HS-27A (cell line): ENCODE data around the gene MTRF1L.
"Not testable (repeated sequence)": the region's sequence is repeated elsewhere in the genome, so short reads cannot be mapped to it uniquely, and the experiment has no call there.

Experiments used
- DNase-seq: peaks from one replicate; pipeline ENCODE4 v3.0.0-alpha.2; 2012; ENCODE audit warnings: low read depth, missing footprints

Gene MTRF1L

DNA sequence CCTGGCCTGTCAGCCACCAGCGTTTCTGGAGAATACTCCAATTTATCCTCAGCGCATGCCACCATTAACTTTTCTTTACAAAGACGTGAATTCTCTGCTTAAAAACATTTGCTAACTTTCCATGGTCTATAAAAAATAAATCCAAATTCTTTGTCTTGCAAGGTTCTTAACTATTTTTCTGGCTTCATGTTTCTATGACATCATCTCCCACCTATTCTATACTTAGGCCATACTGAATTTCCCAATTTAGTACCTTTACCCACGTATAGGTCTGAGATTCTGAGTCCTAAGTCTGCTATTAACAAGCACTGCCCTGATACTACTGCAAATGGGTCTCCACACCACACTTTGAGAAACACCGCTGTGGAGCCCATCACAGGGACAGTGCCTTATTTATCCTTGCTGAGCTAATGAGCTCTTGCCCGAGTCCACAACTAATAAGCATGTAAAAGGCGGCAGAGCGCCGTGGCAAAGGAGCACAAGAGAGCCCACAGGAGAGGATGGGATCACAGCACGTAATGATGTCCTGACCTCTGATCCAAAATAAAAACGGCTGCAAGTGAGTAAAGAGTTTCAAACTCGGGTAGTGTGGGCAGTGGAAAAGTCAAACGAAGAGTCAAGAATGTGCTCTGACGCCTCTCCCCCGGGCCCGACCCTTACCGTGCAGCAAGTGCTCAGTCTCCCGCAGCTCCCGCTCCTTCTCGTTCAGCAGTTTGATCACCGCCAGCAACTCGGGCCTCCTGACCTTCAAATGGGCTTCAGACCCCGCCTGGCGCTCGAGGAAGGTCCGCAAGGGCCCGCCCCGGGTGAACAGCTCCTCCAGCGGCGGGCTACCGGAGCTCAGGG lies 519 bp downstream of the MTRF1L start:
- no peak for DNase-seq

DNA sequence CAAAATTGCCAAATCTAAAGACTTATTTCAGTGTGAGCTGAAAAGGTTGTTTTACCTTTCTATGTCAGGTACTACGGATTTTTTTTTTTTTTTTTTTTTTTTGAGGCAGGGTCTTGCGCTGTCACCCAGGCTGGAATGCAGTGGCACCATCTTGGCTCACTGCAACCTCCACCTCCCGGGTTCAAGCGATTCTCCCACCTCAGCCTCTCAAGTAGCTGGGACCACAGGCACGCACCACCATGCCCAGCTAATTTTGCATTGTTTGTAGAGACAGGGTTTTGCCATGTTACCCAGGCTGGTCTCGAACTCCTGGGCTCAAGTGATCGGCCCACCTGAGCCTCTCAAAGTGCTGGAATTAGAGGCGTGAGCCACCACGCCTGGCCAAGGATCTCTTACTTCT lies 1.7 kb downstream of the MTRF1L start:
- DNase-seq = not testable (repeated sequence)

DNA sequence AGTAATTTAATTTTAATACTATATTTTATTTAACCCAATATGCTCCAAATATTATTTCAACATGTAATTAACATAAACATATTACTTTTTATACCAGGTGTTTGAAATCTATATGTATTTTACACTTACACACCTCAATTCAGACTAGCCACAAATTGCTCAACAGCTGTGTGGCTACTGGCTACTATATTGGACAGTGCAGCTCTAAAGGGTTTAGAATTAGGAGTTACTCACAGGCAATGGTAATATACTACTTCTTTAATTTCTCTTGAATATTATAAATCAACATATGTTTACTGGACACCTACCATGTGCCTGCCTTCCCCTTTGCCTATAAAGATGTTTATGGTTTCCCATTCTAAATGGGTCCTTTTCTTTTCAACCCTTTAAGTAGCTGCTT lies 2.3 kb downstream of the MTRF1L start:
- DNase-seq = no peak

DNA sequence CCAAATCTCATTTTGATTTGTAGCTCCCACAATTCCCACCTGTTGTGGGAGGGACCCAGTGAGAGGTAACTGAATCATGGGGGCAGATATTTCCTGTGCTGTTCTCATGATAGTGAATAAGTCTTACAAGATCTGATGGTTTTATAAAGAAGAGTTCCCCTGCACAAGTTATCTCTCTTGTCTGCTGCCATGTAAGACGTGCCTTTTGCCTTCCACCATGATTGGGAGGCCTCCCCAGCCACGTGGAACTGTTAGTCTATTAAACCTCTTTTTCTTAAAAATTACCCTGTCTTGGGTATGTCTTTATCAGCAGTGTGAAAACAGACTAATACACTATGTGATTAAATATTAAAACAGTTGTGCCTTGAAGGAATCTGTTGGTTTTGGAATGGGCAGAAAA lies 3.0 kb downstream of the MTRF1L start:
- not testable (repeated sequence) for DNase-seq

DNA sequence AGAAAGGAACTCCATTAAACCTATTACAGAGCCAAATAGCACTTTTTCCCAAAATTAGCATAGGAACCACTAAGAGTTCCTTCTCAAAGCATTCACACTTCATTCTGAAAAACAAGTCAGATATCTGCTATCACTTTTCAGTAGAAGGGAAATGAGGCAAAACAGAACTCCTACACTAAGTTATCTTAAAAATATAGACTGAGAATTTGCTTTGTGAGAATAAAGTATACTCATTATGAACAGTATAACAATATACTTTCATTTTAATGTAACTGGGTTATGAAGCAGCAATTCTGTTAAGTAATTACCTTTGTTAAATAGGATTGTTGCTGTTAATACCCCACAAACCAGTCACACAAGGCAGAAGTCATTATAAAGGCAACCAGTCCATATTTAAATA lies 8.7 kb downstream of the MTRF1L start:
- DNase-seq = no peak

DNA sequence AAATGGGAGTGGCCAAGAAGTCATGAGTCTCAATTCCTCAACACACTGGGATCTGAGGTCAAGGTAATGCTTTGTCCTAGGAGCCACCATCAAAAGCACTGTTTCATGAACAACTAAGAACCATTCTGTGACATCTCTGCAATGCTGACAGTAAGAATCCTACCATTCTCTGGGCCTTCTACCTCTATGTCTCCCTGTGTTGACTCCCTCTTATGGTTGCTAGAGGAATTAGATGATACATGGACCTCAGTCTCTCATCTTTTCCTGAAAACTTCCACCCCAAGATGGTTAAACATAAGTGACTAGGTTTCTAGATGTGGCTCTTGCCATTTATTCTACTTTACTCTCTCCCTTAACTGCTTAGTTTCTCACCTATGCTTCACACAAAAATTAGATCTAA lies 9.1 kb downstream of the MTRF1L start:
- DNase-seq = no peak

DNA sequence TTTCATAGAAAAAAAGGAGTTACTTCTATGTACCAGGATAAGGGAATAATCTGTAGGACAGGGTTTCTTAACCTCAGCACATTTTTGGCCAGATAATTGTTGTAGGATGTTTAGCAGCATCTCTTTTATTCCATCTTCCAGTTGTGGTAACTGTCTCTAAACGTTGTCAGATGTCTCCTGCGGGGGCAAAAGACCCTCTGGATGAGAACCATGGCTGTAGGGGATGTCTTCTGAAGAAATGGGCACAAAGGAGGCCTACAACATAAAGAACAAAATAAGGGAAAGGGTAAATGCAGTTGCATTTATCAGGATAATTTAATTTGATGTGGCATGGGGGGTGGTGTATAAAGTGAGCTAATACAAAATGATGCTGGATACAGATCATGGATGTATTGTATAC lies 15.5 kb downstream of the MTRF1L start:
- DNase-seq = no peak

DNA sequence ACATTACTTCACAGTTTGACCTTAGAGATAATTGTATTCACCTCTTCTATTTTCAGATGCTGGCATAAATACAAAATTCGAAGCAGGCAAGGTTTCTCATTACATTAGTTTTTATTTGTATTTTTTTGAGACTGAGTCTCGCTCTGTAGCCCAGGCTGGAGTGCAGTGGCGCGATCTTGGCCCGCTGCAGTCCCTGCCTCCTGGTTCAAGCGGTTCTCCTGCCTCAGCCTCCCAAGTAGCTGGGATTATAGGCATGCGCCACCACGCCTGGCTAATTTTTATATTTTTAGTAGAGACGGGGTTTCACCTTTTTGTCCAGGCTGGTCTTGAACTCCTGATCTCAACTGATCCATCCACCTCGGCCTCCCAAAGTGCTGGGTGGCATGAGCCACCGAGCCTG lies 17.2 kb downstream of the MTRF1L start:
- DNase-seq = not testable (repeated sequence)

DNA sequence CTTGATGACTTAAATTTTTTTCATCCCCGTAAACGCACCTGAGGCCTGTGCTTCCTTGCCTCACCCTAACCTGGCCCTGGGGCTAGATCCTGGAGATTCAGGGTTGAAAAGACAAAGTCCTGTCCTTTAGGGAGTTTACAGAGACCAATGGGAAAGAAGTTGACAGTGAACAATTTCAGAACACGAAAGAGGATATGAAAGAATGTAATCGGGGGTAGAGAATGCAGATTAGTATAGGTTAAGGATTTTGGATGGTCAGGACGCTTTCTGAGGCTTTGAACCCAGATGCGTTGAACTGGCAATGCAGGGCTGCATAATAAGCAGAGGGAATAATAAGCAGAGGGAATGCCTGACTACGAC lies 18.0 kb downstream of the MTRF1L start:
- DNase-seq = no peak

DNA sequence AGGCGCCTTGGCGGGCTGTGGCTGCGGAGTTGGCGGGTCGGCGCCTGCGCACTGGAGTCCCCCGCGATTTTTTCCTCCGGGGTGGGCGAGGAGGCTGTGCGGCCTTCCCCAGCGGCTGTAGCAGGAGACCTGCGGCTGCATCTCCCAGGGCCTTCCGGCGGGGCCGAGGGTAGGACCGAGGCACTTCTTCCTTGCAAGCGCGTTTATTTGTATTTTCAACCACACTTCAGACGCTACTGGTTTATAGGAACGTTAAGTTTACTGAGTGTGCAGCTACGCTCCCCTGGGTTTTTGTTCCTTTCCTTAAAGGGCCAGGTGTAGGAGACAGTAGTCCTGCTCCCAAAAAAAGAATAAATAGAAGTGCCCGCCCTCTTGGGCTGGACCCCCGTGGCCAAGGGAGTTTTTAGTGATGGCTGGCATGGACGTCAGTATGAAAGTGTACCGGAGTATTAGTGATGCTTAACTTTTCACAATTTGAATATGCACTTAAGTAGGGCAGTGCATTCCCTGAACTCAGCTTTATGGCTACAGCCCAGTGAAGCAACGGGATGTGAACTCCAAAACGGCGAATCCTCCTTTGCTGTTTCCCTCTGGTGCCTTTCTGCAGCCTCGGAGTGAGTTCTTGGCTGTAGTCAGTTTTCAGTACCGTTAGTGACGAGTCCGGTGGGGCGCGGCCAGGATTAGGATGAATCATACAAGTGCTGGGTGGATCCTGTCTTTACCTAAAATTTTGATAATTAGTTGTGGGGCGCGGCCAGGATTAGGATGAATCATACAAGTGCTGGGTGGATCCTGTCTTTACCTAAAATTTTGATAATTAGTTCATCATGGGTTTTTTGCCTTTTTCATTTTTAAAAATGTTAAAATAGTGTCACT lies 18.6 kb downstream of the MTRF1L start:
- DNase-seq = peak; percentile 72

DNA sequence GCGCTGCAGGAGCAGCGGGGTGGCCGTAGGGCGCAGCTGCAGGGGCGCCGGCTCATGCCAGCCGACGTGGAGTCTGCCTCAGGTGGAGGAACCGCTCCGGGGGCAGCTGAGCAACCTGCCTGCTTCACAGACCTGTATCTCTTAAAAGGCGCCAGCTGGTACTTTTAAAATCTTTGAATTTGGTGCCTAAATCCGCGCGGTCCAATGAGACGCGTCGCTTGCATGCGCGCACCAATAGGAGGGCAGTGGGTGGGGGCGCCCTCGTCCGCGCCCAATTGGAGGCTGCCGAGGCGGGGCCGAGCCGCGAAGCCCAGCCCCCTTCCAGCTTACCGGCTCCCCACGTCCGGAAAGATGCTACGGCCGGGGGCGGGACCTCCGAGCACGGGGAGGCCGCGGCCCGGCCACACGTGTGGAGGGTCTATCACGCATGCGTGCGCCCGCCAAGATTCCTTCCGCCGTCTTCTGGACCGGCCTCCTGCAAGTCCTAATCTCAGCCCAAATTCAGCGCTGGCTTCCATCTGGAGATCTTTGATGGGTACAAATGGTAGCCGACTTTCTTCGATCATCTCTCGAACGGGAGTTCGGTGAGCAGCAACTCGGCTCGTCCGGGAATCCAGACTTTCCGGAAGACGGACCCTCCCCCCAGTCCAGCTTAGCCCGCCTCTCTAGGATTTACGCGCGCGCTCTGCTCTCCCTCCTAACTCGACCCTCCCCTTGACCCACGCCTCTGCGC lies 19.4 kb downstream of the MTRF1L start, which contains the start of gene FBXO5:
Gene FBXO5 (minus strand): TSS at position 138 of the 733 bp plus-strand sequence. CDS start 82 bp downstream, at position 56.
- peak; percentile 90 for DNase-seq

DNA sequence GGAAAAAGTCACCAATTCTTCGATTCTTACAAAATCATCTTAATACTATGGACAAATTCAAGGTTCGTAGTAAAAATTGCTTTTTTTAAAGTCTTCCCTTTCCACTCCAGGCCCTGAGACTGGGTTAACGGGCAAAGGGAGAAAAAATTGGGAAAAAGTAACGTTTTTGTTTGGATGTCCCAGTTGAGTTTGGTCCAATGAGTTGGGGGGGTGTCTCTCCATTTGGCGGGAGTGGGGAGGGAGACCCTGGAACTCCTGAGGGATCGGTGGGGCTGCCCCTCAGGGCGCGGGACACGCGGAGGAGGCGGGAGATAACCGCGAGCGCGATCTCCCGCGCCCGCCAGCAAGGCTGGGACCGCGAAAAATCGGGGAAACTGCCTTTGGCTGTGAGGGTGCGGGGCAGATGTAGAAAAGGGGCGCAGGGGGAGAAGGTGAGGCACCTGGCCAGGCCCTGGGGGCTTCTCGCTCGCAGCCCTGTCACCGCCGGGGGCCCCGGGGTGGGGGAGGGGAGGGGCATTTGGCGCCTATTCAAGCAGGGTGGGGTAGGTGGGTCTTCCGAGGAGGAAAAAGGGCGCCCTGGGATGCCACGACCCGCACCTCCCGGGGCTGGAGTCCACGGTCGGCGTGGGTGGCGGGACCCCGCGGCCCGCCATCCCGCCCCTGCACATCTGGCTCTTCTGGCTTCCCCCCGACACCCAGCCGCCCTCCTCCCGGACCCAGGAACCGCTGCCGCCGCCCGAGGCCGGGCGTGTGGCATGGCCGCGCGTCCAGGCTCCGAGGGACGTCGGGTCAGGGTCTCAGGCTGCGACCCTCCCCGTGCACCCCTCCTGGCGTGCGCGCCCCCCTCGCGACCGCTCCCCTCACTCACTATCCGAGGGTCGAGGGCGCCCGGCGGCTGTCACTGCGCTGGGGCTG lies 20.3 kb downstream of the MTRF1L start:
- no peak for DNase-seq

DNA sequence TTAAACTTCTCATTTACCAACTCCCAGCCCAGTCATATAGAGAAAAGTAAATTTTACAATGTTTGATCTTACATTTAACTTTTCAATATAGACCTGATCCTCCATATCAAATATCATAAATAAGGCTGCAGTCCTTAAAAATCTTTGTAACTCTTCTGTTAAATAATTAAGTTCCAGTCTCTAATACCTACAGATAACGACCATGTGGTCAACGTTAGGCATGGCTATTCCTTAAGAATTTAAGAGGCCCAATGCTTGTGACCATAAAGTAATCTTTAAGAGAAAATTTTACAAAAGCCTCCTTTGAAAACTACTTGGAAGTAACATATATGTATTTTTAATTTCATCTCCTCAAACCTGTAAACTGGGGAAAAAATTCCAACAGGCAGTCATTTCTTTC lies 21.3 kb downstream of the MTRF1L start:
- no peak for DNase-seq

DNA sequence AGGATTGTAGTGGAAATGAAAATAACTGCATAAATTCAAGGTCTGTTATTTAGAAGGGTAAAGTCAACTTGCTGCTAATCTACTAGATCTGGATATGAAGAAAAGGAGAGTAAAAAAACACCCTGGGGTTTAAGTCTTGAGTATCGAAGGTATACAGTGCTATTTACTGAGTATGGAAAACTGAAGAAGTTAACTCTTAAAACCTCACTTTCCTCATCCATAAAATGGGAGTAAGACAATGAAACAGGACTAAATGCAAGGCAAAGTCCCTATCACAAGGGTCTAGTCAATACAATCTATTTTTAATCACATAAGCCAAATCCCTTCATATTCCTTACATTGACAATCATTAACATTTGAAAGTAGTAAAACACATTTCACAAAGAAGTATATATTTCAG lies 21.9 kb downstream of the MTRF1L start:
- no peak for DNase-seq

DNA sequence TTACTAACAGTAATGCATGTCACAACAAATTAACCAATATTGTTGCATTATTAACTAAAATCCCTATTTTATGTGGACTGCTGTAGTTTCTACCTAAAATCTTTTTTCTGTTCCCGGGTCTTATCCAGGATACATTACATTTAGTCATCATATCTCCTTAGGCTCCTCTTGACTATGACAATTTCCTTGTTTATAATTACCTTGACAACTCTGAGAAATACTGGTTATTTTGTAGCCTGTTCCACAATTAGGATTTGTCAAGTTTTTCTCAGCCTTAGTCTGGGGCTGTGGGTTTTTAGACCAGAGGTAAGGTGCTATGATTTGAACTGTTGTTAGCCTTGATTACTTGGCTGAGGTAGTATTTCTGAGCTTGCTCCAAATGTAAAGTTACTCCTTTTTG lies 23.4 kb downstream of the MTRF1L start:
- DNase-seq = no peak

DNA sequence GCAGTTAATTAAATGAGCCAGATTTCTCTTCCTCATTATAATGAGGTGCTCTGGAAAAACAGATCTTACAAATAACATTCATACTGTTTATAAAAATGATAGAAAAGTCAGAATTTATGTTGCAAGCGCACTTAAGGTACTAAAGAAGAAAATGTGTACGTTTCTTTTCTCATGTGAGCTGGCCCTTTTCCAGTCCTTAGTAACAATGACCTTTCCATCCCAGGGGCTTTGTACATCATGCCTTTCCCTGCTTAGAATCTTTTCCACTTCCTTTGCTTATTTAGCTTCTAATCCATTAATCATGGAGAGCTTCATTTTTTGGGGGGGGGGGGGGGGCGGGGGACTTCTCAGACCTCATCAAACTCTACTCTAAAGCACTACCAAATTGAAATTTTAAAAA lies 24.5 kb downstream of the MTRF1L start:
- no peak for DNase-seq

DNA sequence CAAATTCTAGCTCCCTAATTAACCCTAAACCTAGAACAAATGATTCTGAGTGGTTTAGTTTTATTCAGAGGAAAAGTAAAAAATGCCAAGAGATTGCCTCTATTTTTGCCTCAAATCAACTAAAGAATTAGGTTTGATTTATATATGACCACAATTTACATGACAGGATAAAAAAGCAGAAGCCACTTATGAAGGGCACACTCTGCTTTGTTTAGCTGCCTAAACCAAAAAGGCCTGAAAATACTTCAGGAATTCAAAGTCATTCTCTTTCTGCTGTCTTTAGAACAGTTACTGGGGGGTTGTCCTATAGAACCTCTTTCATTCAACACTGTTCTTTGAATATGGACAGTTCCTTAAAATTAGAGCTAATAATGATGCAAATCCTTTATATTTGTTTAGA lies 25.0 kb downstream of the MTRF1L start:
- DNase-seq = no peak

DNA sequence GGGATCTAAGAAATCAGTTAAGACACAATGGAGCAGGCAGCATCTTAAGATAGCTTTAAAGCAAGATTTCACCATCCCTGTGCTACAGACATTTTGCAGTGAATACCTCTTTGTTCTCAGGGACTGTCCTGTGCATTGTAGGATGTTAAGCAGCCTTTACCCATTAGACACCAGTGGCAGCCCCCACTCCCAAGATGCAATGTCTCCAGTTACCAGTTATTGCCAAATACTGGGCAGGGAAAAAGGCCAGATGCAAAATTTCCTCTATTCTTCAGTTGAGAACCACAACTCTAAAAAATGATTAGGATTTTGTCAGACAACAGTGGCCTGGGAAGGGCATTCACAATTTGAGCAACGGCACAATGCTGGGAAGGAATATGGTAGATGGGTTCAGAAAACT lies 25.8 kb downstream of the MTRF1L start:
- no peak for DNase-seq

DNA sequence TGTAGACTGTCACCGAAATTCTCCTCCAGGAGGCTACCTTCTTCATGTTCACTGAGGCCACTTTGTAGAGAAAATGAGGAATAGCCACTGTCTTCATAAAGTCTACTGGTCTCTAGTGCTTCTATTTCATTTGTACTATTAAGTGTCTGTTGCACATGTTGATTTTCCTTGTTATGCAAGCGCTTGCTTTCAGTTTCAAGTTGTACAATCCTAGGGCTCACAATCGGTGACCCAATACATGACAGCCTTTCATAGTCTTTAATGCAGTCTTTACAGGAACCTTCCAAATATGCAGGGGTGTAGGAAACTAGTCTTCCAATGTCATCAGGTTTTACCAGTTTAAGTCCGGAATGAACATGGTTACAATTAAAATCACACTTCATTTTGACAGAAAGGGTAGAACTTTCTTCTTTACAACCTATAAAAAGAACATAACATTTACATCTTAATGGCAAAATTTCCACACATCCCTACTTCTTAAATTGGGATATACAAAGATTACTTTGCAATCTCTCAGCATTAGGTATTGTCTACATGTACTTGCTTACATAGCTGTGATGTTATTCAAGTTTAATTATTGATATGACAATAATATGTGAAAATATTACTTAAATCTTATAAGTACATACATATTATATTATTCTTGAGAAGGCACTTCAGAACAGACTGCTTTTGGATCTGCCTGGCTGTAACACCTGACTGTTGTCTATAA lies 27.1 kb downstream of the MTRF1L start:
- DNase-seq = no peak

DNA sequence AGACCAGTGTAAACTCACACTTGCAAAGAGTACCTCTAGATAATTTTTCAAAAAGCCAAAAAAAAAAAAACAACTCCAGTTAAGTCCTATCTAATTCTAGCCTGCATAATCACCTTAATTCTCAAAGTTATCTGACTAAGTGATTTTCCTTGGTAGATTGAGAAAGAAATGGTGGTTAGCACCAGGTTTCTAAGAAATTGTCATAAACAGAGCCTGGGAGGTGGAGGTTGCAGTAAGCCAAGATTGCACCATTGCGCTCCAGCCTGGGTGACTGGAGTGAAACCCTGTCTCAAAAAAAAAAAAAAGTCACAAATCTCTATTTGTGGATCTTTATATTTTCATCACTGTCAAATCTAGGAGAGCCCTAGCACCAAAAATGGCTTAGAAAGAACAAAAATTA lies 28.6 kb downstream of the MTRF1L start:
- no peak for DNase-seq
